Stomach (tissue), 9 donors: ENCODE results near the gene SNX17. TPM values are rescaled to one million over a fixed set of nuclear protein-coding genes. Genes with fewer than 3 reads are reported as not detected.
"Not testable (repeated sequence)": the region's sequence is repeated elsewhere in the genome, so short reads cannot be mapped to it uniquely, and the experiment has no call there.

Source experiments
- DNase-seq, 2 donors: peaks; one replicate each; pipeline versions ENCODE4 v3.0.0 to v3.0.0-alpha.2; 2013 to 2019
- H3K27ac ChIP-seq, 5 donors: fragments of 200-600 bp in 4 of 5; sonication (generic) in 4 of 5; one replicate each; pipeline ENCODE4 v1.5.1; 2013 to 2019; ENCODE audit warnings: mild to moderate bottlenecking in 1 of 5, moderate library complexity in 1 of 5
- H3K27me3 ChIP-seq, 3 donors: fragments of 200-600 bp; sonication (generic); one replicate each; pipeline ENCODE4 v1.5.1; 2017 to 2019; ENCODE audit warnings: mixed run types in 1 of 3
- H3K36me3 ChIP-seq, 4 donors: fragments of 200-600 bp; sonication (generic); 1 replicate in 3 of 4; 2 replicates in 1 of 4; pipeline ENCODE4 v1.5.1; 2016 to 2019
- H3K4me1 ChIP-seq, 4 donors: fragments of 200-600 bp; sonication (generic); one replicate each; pipeline ENCODE4 v1.5.1; 2016 to 2019
- H3K4me3 ChIP-seq, 4 donors: fragments of 200-600 bp; sonication (generic) in 3 of 4; one replicate each; pipeline ENCODE4 v1.5.1; 2016 to 2019; ENCODE audit warnings: mild to moderate bottlenecking in 1 of 4
- H3K9me3 ChIP-seq, 4 donors: fragments of 200-600 bp; sonication (generic); one replicate each; pipeline ENCODE4 v1.5.1; 2016 to 2019
- CTCF ChIP-seq, 7 experiments: fragments of 450-650 bp in 4 of 7; fragments of 200-600 bp in 3 of 7; sonication (generic) in 3 of 7; IDR thresholded peaks; one replicate each; pipeline ENCODE4 v1.5.1; 2016 to 2019; ENCODE audit warnings: antibody characterized with exemption in 7 of 7, control low read depth in 2 of 7, mild to moderate bottlenecking in 1 of 7
- EP300 ChIP-seq: sonication (generic); formaldehyde crosslinking; IDR thresholded peaks from one replicate; pipeline ENCODE4 v1.6.1; 2017; ENCODE audit warnings: antibody characterized with exemption
- POLR2A ChIP-seq, 4 donors: fragments of 450-650 bp; IDR thresholded peaks; one replicate each; pipeline ENCODE4 v1.6.1; 2016; ENCODE audit warnings: antibody characterized with exemption in 4 of 4, control low read depth in 2 of 4, mild to moderate bottlenecking in 1 of 4, moderate library complexity in 1 of 4
- POLR2AphosphoS5 ChIP-seq, 3 donors: sonication (generic); formaldehyde crosslinking; IDR thresholded peaks; one replicate each; pipeline ENCODE4 v1.6.1; 2016; ENCODE audit warnings: antibody characterized with exemption in 3 of 3
- WGBS, 5 donors: extraction: QIAGEN DNeasy Blood & Tissue Kit in 3 of 5; methylation state at CpG; one replicate each; pipeline versions ENCODE4 v1.1.5 to v1.1.7; 2013 to 2018; 5-methylcytosine and 5-hydroxymethylcytosine counted together
- intact Hi-C: fragments of 100-400 bp; cut with DNase I; formaldehyde crosslinking; loops from one replicate; pipeline ENCODE4 v1.15.1; 2023; ENCODE audit warnings: low total_unique reads
- polyA plus RNA-seq, 3 donors: library from polyadenylated mRNA; stranded (reverse); fragments of 200-250 nt; gene quantifications; one replicate each; pipeline ENCODE4 v1.2.3, GENCODE V29; 2013
- total RNA-seq, 5 donors: library from RNA; depleted of rRNA; stranded (reverse); fragments of >200 nt; gene quantifications; one replicate each; pipeline versions ENCODE4 v1.1.0 to v1.2.3, GENCODE V29; 2014 to 2016
- donor health status: healthy with polysubstance abuse.
- donor health status: Bipolar disorder and iron deficiency.
- donor health status: healthy.

Gene SNX17
- total and polyA plus RNA-seq, 8 donors, result 28.6 to 70.4 (median 68.0) TPM

GRCh38 chr2:27422958-27423357 is 52.5 kb downstream of the SNX17 start:
- 93 to 98% (median 95%) methylated on average over 3 of the region's 3 CpGs for WGBS, 5 donors

GRCh38 chr2:27425039-27425438 is 54.6 kb downstream of the SNX17 start:
- DNase-seq, H3K9me3 ChIP-seq, H3K4me3 ChIP-seq, H3K36me3 ChIP-seq, H3K27me3 ChIP-seq, intact Hi-C loops, H3K27ac ChIP-seq: not testable (repeated sequence)
- WGBS, 5 donors, result 54 to 70% (median 69%) methylated on average over 10 of the region's 10 CpGs
- H3K4me1 ChIP-seq, result peaks cover 7 to 20% (median 14%) of the 10 kb centered on the region in 4 donors

More at GRCh38 chr2:27422958-27423357, 52.5 kb downstream of the SNX17 start:
- Histone ChIP-seq H3K4me3 (no peak overlapping the region), H3K9me3 (no peaks in the 10 kb centered on the region), H3K36me3 (no peaks in the 10 kb centered on the region), H3K27me3 (no peaks in the 10 kb centered on the region), H3K4me1 (peaks cover 0 to 12% (median 6%) of the 10 kb centered on the region in 4 donors), H3K27ac (no peak overlapping the region)
- no peak for TF ChIP-seq POLR2AphosphoS5 (IDR thresholded peaks at IDR 0.05)
- no peak for TF ChIP-seq POLR2A (IDR thresholded peaks at IDR 0.05)
- TF ChIP-seq CTCF (IDR thresholded peaks at IDR 0.05), result no peak
- TF ChIP-seq EP300, result no peak
- DNase-seq, result no peak
- intact Hi-C loops, result no loop called here

Other genes starting within 250 kb of the SNX17 start
- gene ABHD1, start 246.8 kb upstream of the SNX17 start, total RNA-seq, result not detected
- gene ABHD1, start 246.8 kb upstream of the SNX17 start, polyA plus RNA-seq, result under 1 TPM in 2 of 3 donors, not detected in 1; 0.23 to 0.75 TPM
- gene PREB, start 236.0 kb upstream of the SNX17 start, total RNA-seq, result 100 to 1,000 TPM in 1 of 5 donors, 10 to 100 TPM in 4; 14.2 to 107 (median 29.4) TPM
- gene PREB, start 236.0 kb upstream of the SNX17 start, polyA plus RNA-seq, result 10 to 100 TPM; 37.3 to 48.4 (median 44.6) TPM
- gene PRR30, start 231.2 kb upstream of the SNX17 start, total RNA-seq, result not detected
- gene PRR30, start 231.2 kb upstream of the SNX17 start, polyA plus RNA-seq, result not detected
- not detected for gene TCF23, start 221.6 kb upstream of the SNX17 start, total RNA-seq
- gene TCF23, start 221.6 kb upstream of the SNX17 start, polyA plus RNA-seq, result under 1 TPM in 1 of 3 donors, not detected in 2; 0.03 TPM
- 100 to 1,000 TPM in 3 of 5 donors, 10 to 100 TPM in 2; 67.4 to 532 (median 131) TPM for gene ATRAID, start 158.6 kb upstream of the SNX17 start, total RNA-seq
- 100 to 1,000 TPM in 2 of 3 donors, 10 to 100 TPM in 1; 86.6 to 140 (median 111) TPM for gene ATRAID, start 158.6 kb upstream of the SNX17 start, polyA plus RNA-seq
- 10 to 100 TPM; 19.3 to 71.0 (median 24.9) TPM for gene SLC5A6, start 158.3 kb upstream of the SNX17 start, total RNA-seq
- gene SLC5A6, start 158.3 kb upstream of the SNX17 start, polyA plus RNA-seq, result 10 to 100 TPM in 1 of 3 donors, 1 to 10 TPM in 2; 5.7 to 15.0 (median 6.0) TPM
- gene CAD, start 153.2 kb upstream of the SNX17 start, total RNA-seq, result 100 to 1,000 TPM in 2 of 5 donors, 10 to 100 TPM in 3; 12.2 to 130 (median 78.2) TPM
- 10 to 100 TPM in 1 of 3 donors, 1 to 10 TPM in 2; 4.4 to 16.5 (median 6.5) TPM for gene CAD, start 153.2 kb upstream of the SNX17 start, polyA plus RNA-seq
- gene SLC30A3, start 107.6 kb upstream of the SNX17 start, total RNA-seq, result not detected
- not detected for gene SLC30A3, start 107.6 kb upstream of the SNX17 start, polyA plus RNA-seq
- gene DNAJC5G, start 95.2 kb upstream of the SNX17 start, total RNA-seq, result not detected
- gene DNAJC5G, start 95.2 kb upstream of the SNX17 start, polyA plus RNA-seq, result not detected
- under 1 TPM in 1 of 5 donors, not detected in 4; 0.87 TPM for gene TRIM54, start 88.2 kb upstream of the SNX17 start, total RNA-seq
- gene TRIM54, start 88.2 kb upstream of the SNX17 start, polyA plus RNA-seq, result under 1 TPM; 0.13 to 0.61 (median 0.25) TPM
- 1 to 10 TPM in 1 of 5 donors, not detected in 4; 6.7 TPM for gene UCN, start 62.2 kb upstream of the SNX17 start, total RNA-seq
- gene UCN, start 62.2 kb upstream of the SNX17 start, polyA plus RNA-seq, result 1 to 10 TPM in 2 of 3 donors, not detected in 1; 3.5 to 4.1 TPM
- gene MPV17, start 47.5 kb upstream of the SNX17 start, total RNA-seq, result 10 to 100 TPM in 4 of 5 donors, 1 to 10 TPM in 1; 8.7 to 98.0 (median 58.9) TPM
- gene MPV17, start 47.5 kb upstream of the SNX17 start, polyA plus RNA-seq, result 10 to 100 TPM; 41.7 to 84.0 (median 58.2) TPM
- gene GTF3C2, start 13.9 kb upstream of the SNX17 start, total RNA-seq, result 100 to 1,000 TPM in 1 of 5 donors, 10 to 100 TPM in 4; 25.7 to 125 (median 62.6) TPM
- gene GTF3C2, start 13.9 kb upstream of the SNX17 start, polyA plus RNA-seq, result 10 to 100 TPM; 18.8 to 37.1 (median 28.3) TPM
- gene EIF2B4, start 278 bp upstream of the SNX17 start, total RNA-seq, result 10 to 100 TPM; 16.2 to 42.2 (median 27.2) TPM
- 10 to 100 TPM; 42.0 to 63.9 (median 51.1) TPM for gene EIF2B4, start 278 bp upstream of the SNX17 start, polyA plus RNA-seq
- 10 to 100 TPM; 10.3 to 58.9 (median 19.1) TPM for gene ZNF513, start 10.1 kb downstream of the SNX17 start, total RNA-seq
- 10 to 100 TPM; 12.4 to 23.6 (median 15.4) TPM for gene ZNF513, start 10.1 kb downstream of the SNX17 start, polyA plus RNA-seq
- 10 to 100 TPM; 10.5 to 44.6 (median 42.9) TPM for gene PPM1G, start 39.0 kb downstream of the SNX17 start, total RNA-seq
- gene PPM1G, start 39.0 kb downstream of the SNX17 start, polyA plus RNA-seq, result 10 to 100 TPM; 40.0 to 49.8 (median 47.2) TPM
- gene NRBP1, start 58.0 kb downstream of the SNX17 start, total RNA-seq, result 10 to 100 TPM; 12.5 to 69.8 (median 48.4) TPM
- 10 to 100 TPM; 46.7 to 57.3 (median 51.4) TPM for gene NRBP1, start 58.0 kb downstream of the SNX17 start, polyA plus RNA-seq
- 100 to 1,000 TPM in 1 of 5 donors, 10 to 100 TPM in 3, not detected in 1; 16.5 to 140 (median 53.6) TPM for gene KRTCAP3, start 71.8 kb downstream of the SNX17 start, total RNA-seq
- gene KRTCAP3, start 71.8 kb downstream of the SNX17 start, polyA plus RNA-seq, result 10 to 100 TPM; 31.2 to 65.2 (median 62.2) TPM
- gene IFT172, start 119.1 kb downstream of the SNX17 start, total RNA-seq, result 10 to 100 TPM in 4 of 5 donors, 1 to 10 TPM in 1; 7.4 to 88.1 (median 14.0) TPM
- 10 to 100 TPM; 34.7 to 66.4 (median 43.9) TPM for gene IFT172, start 119.1 kb downstream of the SNX17 start, polyA plus RNA-seq
- gene FNDC4, start 124.6 kb downstream of the SNX17 start, total RNA-seq, result 10 to 100 TPM in 2 of 5 donors, 1 to 10 TPM in 2, under 1 TPM in 1; 0.89 to 23.3 (median 5.0) TPM
- 10 to 100 TPM in 2 of 3 donors, 1 to 10 TPM in 1; 4.5 to 15.1 (median 10.1) TPM for gene FNDC4, start 124.6 kb downstream of the SNX17 start, polyA plus RNA-seq
- 10 to 100 TPM in 4 of 5 donors, not detected in 1; 13.4 to 45.5 (median 33.3) TPM for gene GCKR, start 126.2 kb downstream of the SNX17 start, total RNA-seq
- gene GCKR, start 126.2 kb downstream of the SNX17 start, polyA plus RNA-seq, result 10 to 100 TPM in 1 of 3 donors, 1 to 10 TPM in 2; 1.2 to 13.3 (median 2.1) TPM
- gene ZNF512, start 212.4 kb downstream of the SNX17 start, total RNA-seq, result 10 to 100 TPM in 3 of 5 donors, 1 to 10 TPM in 2; 6.4 to 35.8 (median 14.2) TPM
- gene ZNF512, start 212.4 kb downstream of the SNX17 start, polyA plus RNA-seq, result 10 to 100 TPM in 1 of 3 donors, 1 to 10 TPM in 2; 6.8 to 12.2 (median 9.3) TPM